IMR-90 (cell line): ENCODE results near the gene LIPE. TPM values are rescaled to one million over a fixed set of nuclear protein-coding genes. Genes with fewer than 3 reads are reported as not detected.
A peak's percentile ranks its signal among the peaks of the same experiment; 100 is the strongest.

Experiments used
- ATAC-seq: fragments of 200-7000 bp; cut with Tn5 transposase; 2 replicates; pipeline ENCODE4 v1.9.1; 2020; ENCODE audit warnings: low read depth, mild to moderate bottlenecking, moderate library complexity
- BruUV-seq: library from RNA; stranded (reverse); fragments of 400-500 nt; replicated peaks from 2 replicates; lab custom pipeline; 2021; lab: Mats Ljungman, UMichigan
- CTCF ChIA-PET: fragments of 300-600 bp; formaldehyde crosslinking; extraction: SDS; loops from one replicate; lab custom pipeline; 2021; ENCODE audit warnings: antibody characterized with exemption; lab: Yijun Ruan, JAX
- POLR2A ChIA-PET: fragments of 300-600 bp; sonication (Branson Sonifier 250); formaldehyde crosslinking; loops from one replicate; lab custom pipeline; 2022; ENCODE audit warnings: antibody characterized with exemption; ENCODE audit not compliant: unreplicated experiment; lab: Charles Lee
- DNase-seq: peaks from one replicate; pipeline ENCODE4 v3.0.0; 2013
- H2AFZ ChIP-seq: replicated peaks from 2 replicates; pipeline ENCODE3; 2013; ENCODE audit warnings: low read length, mild to moderate bottlenecking; ENCODE audit not compliant: poor library complexity
- H2AK5ac ChIP-seq: 2 replicates; pipeline ENCODE4 v1.6.1; 2013; ENCODE audit warnings: low read depth, low read length, inconsistent platforms
- H2AK9ac ChIP-seq: replicated peaks from 2 replicates; pipeline ENCODE3; 2013; ENCODE audit warnings: mild to moderate bottlenecking, low read depth, low read length, moderate library complexity; ENCODE audit not compliant: poor library complexity
- H2BK120ac ChIP-seq: 2 replicates; pipeline ENCODE4 v1.6.1; 2013; ENCODE audit warnings: low read depth, low read length, inconsistent platforms
- H2BK15ac ChIP-seq: 3 replicates; pipeline ENCODE4 v1.6.1; 2013; ENCODE audit warnings: low read depth, low read length, inconsistent platforms
- H2BK20ac ChIP-seq: 2 replicates; pipeline ENCODE4 v1.6.1; 2013; ENCODE audit warnings: low read depth, mild to moderate bottlenecking, inconsistent platforms, low read length, moderate library complexity
- H2BK5ac ChIP-seq: 2 replicates; pipeline ENCODE4 v1.6.1; 2013; ENCODE audit warnings: mild to moderate bottlenecking, low read depth, low read length, inconsistent platforms; ENCODE audit not compliant: poor library complexity, severe bottlenecking
- H3K14ac ChIP-seq: replicated peaks from 2 replicates; pipeline ENCODE4 v1.6.1; 2013; ENCODE audit warnings: low read depth, low read length, inconsistent platforms
- H3K18ac ChIP-seq: 2 replicates; pipeline ENCODE4 v1.6.1; 2013; ENCODE audit warnings: low read depth, low read length, control low read depth
- H3K23ac ChIP-seq: 2 replicates; pipeline ENCODE4 v1.6.1; 2013; ENCODE audit warnings: low read depth, low read length, inconsistent platforms
- H3K27ac ChIP-seq: 2 replicates; pipeline ENCODE4 v1.5.1; 2013; ENCODE audit warnings: mild to moderate bottlenecking, control low read depth, low read length; ENCODE audit not compliant: insufficient read depth
- H3K27me3 ChIP-seq: 2 replicates; pipeline ENCODE4 v1.6.1; 2013; ENCODE audit warnings: low read length; ENCODE audit not compliant: control insufficient read depth, insufficient read depth
- H3K36me3 ChIP-seq: 2 replicates; pipeline ENCODE4 v1.6.1; 2013; ENCODE audit warnings: low read length, mixed read lengths; ENCODE audit not compliant: control insufficient read depth, insufficient read depth
- H3K4ac ChIP-seq: 2 replicates; pipeline ENCODE4 v1.6.1; 2013; ENCODE audit warnings: low read depth, low read length, inconsistent platforms
- H3K4me1 ChIP-seq: 2 replicates; pipeline ENCODE4 v1.6.1; 2013; ENCODE audit warnings: low read length, mixed read lengths; ENCODE audit not compliant: control insufficient read depth, insufficient read depth
- H3K4me2 ChIP-seq: 2 replicates; pipeline ENCODE4 v1.6.1; 2013; ENCODE audit warnings: low read depth, mild to moderate bottlenecking, control low read depth, low read length, moderate library complexity
- H3K4me3 ChIP-seq: 2 replicates; pipeline ENCODE4 v1.5.1; 2013; ENCODE audit warnings: low read depth, mild to moderate bottlenecking, control low read depth, low read length, moderate library complexity; ENCODE audit not compliant: insufficient read depth
- H3K56ac ChIP-seq: 2 replicates; pipeline ENCODE4 v1.6.1; 2013; ENCODE audit warnings: low read length, inconsistent platforms; ENCODE audit not compliant: insufficient read depth; ENCODE audit errors: extremely low read depth
- H3K79me1 ChIP-seq, 2 experiments: 2 replicates each; pipeline ENCODE4 v1.6.1; 2013; ENCODE audit warnings: low read length in 2 of 2, inconsistent platforms in 1 of 2, low read depth in 1 of 2
- H3K9ac ChIP-seq: 2 replicates; pipeline ENCODE4 v1.6.1; 2013; ENCODE audit warnings: low read depth, low read length, control low read depth
- H3K9me1 ChIP-seq: 2 replicates; pipeline ENCODE4 v1.6.1; 2013; ENCODE audit warnings: low read length, inconsistent platforms; ENCODE audit not compliant: insufficient read depth
- H3K9me3 ChIP-seq: 2 replicates; pipeline ENCODE4 v1.6.1; 2013; ENCODE audit warnings: low read length; ENCODE audit not compliant: control insufficient read depth, insufficient read depth
- H4K20me1 ChIP-seq: 2 replicates; pipeline ENCODE4 v1.6.1; 2013; ENCODE audit warnings: low read length, inconsistent platforms; ENCODE audit not compliant: insufficient read depth
- H4K5ac ChIP-seq: 2 replicates; pipeline ENCODE4 v1.6.1; 2013; ENCODE audit warnings: mild to moderate bottlenecking, low read depth, low read length, control low read depth
- H4K8ac ChIP-seq, 2 experiments: 2 replicates each; pipeline ENCODE4 v1.6.1; 2013; ENCODE audit warnings: low read depth in 2 of 2, low read length in 2 of 2, control low read depth in 1 of 2, inconsistent platforms in 1 of 2
- H4K91ac ChIP-seq: 2 replicates; pipeline ENCODE4 v1.6.1; 2013; ENCODE audit warnings: low read depth, low read length, inconsistent platforms; ENCODE audit not compliant: insufficient read depth
- CEBPB ChIP-seq: IDR thresholded peaks from 2 replicates; pipeline ENCODE4 v1.6.1; 2012; ENCODE audit warnings: low read depth, low read length, improper control_type of control experiment
- MAZ ChIP-seq: IDR thresholded peaks from 2 replicates; pipeline ENCODE4 v1.6.1; 2012; ENCODE audit warnings: low read depth, mild to moderate bottlenecking, low read length, improper control_type of control experiment, moderate library complexity, borderline replicate concordance
- WGBS, 2 experiments: methylation state at CpG; one replicate each; pipeline versions ENCODE4 v1.1.5 to v1.1.7; 2013; ENCODE audit warnings: missing lambda C conversion rate in 2 of 2; ENCODE audit not compliant: insufficient read length in 1 of 2; ENCODE audit errors: extremely low coverage in 2 of 2; 5-methylcytosine and 5-hydroxymethylcytosine counted together
- dilution Hi-C: fragments of 300-500 bp; cut with HindIII; formaldehyde crosslinking; loops from one replicate; pipeline ENCODE4 v1.14.3; 2018; ENCODE audit warnings: low sequenced_read_pairs; ENCODE audit not compliant: unreplicated experiment
- in situ Hi-C: fragments of 300-500 bp; cut with MboI; formaldehyde crosslinking; loops from 3 replicates; pipeline ENCODE4 v1.14.3; 2019; ENCODE audit warnings: low sequenced_read_pairs, inconsistent platforms, mixed read lengths
- intact Hi-C: fragments of 100-400 bp; cut with micrococcal nuclease; formaldehyde crosslinking; loops from 2 replicates; pipeline ENCODE4 v1.10.0; 2022
- polyA plus RNA-seq, 3 experiments: library from polyadenylated mRNA; depleted of rRNA; stranded (reverse); fragments of >200 nt; gene quantifications; 2 replicates each; pipeline ENCODE4 v1.2.3, GENCODE V29; 2012; ENCODE audit warnings: low replicate concordance in 1 of 3
- total RNA-seq: library from RNA; depleted of rRNA; stranded (reverse); fragments of >200 nt; gene quantifications from 2 replicates; pipeline ENCODE4 v1.2.3, GENCODE V29; 2012

Gene LIPE
- total and polyA plus RNA-seq, 2 of the 4 experiments (the other 2 are of a cell fraction), result 1.1 to 5.4 TPM

DNA sequence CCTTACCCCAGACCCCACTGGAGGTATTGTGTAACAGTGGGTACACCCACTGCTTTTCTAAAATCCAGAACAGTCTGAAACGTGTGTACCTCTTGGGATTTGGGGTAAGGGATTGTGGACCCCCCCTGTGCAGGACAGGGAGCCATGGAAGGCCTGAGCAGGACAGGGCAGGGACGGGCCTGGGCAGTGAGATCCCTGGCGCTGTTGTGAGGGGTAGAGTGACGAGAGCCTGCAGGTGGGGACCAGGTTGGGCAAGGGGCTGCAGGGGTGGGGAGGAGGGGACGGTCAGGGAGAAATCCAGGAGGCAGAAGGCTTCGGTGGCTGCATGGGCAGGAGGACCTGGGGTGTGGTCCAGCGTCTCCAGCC lies 65.7 kb downstream of the LIPE start:
- Histone ChIP-seq H4K91ac (no peak overlapping the region), H2BK120ac (no peak overlapping the region), H3K27ac (no peak overlapping the region), H3K27me3 (no peaks in the 10 kb centered on the region), H4K8ac (no peak overlapping the region), H3K9ac (no peak overlapping the region), H4K5ac (no peak overlapping the region), H2BK20ac (no peak overlapping the region), H3K23ac (no peak overlapping the region), H4K20me1 (no peaks in the 10 kb centered on the region), H3K18ac (no peak overlapping the region), H3K36me3 (peaks cover 30% of the 10 kb centered on the region), H2BK5ac (no peak overlapping the region), H3K79me1 (no peaks in the 10 kb centered on the region), H3K14ac (no peak overlapping the region), H3K4ac (no peak overlapping the region), H3K9me3 (peaks cover 2% of the 10 kb centered on the region; the same call in 1 of the 2 replicates), H2AK9ac (no peak overlapping the region), H2AFZ (no peak overlapping the region), H3K9me1 (peaks cover 2% of the 10 kb centered on the region; the same call in 1 of the 2 replicates), H3K4me1 (no peaks in the 10 kb centered on the region), H3K4me3 (no peak overlapping the region), H3K4me2 (no peak overlapping the region), H3K56ac (no peak overlapping the region), H2BK15ac (no peak overlapping the region), H2AK5ac (no peak overlapping the region)
- in situ Hi-C loops (no loop called here), intact Hi-C loops (no loop called here), dilution Hi-C loops (no loop called here)
- WGBS, 2 experiments, result 96% methylated on average over 3 of the region's 7 CpGs; no CpG with 5 or more reads in 1 of the 2 experiments
- TF ChIP-seq CEBPB (peak; percentile 30; the same call in 1 of the 2 replicates), MAZ (no peak)
- ChIA-PET POLR2A (no interaction called here), CTCF (no interaction called here)
- no TSS peak for BruUV-seq
- no peak for DNase-seq
- no peak for ATAC-seq
